ENCODE data around the gene RASD1.
"Not testable (repeated sequence)": the region's sequence is repeated elsewhere in the genome, so short reads cannot be mapped to it uniquely, and the experiment has no call there.

The RASD1 gene

GRCh38 chr17:17469358-17469757 lies 26.8 kb downstream of the RASD1 start:
- DNase-seq (ENCODE audit: low read depth): no peak

DNA sequence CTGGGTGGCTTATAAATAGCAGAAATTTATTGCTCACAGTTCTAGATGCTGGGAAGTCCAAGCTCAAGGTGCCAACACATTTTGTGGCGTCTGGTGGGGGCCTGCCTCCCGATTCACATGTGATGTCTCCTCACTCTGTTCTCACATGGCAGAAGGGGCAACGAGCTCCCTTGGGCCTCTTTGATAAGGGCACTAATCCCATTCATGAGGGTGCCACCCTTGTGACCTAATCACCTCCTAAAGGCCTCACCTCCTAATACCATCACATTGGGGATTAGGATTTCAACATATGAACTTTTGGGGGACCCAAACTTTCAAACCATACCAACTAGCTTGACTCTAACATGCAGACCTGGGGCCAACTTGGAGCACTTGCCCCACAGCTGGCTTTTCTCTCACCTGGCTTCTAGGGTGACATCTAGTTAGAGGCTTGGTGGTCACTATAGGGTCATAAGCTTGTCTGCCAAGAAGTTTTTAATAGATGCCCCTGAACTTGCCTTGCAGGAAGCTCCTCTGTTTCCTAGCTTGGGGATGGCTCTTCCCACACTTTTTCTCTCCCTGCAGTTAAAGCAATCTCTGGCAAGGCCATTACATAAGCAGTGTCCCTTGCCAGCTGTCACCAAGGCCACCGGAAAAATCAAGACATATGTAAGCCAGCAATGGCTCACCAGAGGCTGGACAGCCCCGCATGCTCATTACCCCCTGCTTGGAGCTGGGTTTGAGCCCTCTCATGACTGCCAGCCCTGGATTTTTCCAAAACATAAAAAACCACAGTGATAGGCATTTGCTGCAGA lies 27.8 kb downstream of the RASD1 start:
- DNase-seq (ENCODE audit: low read depth): no peak

GRCh38 chr17:17467720-17468119 lies 28.5 kb downstream of the RASD1 start:
- no peak for DNase-seq (ENCODE audit: low read depth)

DNA sequence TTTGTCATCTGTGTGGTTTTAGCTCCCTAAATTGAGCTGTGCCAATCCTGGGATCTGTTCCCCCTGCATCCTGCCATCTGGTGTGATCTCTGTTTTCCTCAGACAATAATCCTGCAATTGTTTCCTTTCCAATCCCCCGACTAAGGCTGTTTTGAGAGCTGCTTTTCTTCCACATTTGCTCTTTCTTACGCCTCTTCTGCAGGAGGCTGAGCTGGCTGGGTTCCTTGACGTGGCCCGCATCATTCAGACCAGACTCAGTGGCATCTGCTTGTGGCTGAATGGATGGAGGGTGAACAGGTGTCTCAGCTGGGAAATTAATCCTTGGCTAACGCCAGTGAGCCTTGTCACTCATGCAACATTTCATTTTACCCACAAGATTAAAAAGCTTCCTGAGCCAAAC lies 29.2 kb downstream of the RASD1 start:
- no peak for DNase-seq (ENCODE audit: low read depth)

GRCh38 chr17:17466511-17466910 lies 29.7 kb downstream of the RASD1 start:
- DNase-seq (ENCODE audit: low read depth): no peak

DNA sequence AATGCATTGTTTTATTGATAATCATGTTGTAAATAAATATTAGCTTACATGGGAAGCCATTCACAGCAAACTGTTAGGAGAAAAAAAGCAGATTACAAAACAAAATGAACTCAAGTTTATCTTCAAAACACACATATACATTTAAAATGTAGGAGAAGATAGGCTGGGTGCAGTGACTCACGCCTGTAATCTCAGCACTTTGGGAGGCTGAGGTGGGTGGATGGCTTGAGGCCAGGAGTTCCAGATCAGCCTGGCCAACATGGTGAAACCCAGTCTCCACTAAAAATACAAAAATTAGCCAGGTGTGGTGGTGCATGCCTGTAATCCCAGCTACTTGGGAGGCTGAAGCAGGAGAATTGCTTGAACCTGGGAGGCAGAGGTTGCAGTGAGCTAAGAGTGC lies 30.3 kb downstream of the RASD1 start:
- DNase-seq (ENCODE audit: low read depth): not testable (repeated sequence)

GRCh38 chr17:17463821-17464220 lies 32.4 kb downstream of the RASD1 start:
- DNase-seq (ENCODE audit: low read depth): no peak

DNA sequence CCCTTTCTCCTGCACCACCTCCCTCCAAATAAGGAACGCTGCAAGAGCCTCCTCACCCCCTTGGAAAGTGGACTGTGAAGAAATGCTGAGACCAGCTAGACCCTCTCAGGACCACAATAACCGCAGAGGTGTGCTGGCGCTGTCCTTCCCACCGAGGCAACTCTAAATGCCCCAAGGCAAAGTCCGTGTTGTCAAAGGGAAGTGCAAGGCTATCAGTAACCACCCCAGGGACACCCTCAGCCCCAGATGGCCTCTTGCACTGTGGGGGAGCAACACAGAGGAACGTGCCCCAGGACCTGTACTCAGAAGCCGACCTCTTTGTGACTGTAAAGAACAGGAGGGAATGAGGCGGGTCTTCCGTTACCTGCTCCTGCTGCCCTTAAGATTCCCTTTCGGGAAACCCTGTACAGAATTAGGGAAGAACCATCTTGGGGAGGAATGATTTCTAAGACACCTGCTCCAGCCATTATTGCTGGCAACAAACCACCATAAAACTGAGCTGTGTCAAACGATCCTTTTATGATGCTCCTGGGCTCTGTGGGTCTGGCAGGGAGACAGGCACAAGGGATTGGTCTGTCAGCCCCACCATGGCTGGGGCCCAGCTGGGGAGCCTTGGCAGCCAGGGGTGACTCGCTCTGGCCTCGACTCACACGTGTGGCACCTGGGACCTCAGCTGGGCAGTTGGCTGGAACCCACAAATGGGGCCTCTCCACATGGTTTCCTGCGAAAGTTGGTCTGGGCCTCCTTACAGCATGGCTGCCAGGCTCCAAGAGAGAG lies 34.0 kb downstream of the RASD1 start:
- DNase-seq (ENCODE audit: low read depth): no peak

DNA sequence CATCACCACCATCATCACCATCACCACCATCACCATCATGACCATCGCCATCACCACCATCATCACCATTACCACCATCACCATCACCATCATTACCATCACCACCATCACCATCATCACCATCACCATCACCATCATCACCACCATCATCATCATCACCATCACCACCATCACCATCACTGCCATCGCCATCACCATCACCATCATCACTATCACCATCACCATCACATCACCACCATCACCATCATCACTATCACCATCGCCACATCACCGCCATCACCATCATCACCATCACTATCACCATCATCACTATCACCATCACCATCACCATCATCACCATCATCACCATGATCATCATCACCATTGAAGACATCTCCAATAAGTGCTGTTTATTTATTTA lies 36.2 kb downstream of the RASD1 start:
- DNase-seq (ENCODE audit: low read depth): no peak

DNA sequence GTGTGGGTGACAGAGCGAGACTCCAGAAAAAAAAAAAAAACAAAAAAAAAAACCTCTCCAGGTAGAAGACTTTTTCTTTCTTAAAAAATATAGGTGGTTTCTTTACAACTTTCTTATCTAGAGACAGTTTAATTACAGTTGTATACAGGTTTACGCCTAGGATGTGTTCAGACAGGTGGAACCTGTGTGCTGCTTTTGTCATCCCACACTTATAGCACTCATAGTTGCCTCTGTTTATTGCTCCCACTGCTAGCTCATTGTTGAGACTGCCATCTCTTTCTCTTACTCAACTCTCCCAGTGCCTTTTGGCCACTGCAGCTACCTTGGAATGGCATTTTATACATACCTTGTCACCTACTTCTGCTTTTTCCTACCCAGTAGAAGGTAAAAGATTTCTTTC lies 38.5 kb downstream of the RASD1 start:
- DNase-seq (ENCODE audit: low read depth): no peak

- DNase-seq (ENCODE audit: low read depth): no peak
These were observed 39.9 kb downstream of the RASD1 start for GRCh38 chr17:17456251-17456650.

DNA sequence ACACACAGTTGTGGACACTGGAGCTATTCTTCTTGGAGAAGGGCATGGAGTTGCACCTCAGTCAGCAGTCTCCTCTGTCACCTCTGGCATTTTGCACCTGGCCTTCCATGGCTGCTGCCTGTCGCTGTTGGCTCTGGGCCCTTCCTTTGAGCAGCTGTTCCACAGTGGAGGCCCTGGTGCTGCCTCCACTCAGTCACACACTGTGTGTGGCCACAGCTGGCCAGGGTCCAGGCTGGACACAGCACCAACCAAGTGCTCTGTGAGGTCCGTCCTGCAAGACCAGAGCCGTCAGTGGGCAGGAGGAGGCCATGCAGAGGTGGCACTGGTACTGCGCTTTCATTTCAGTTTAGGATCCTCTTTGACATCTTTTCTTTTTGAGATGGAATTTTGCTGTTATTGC lies 41.0 kb downstream of the RASD1 start:
- no peak for DNase-seq (ENCODE audit: low read depth)

DNA sequence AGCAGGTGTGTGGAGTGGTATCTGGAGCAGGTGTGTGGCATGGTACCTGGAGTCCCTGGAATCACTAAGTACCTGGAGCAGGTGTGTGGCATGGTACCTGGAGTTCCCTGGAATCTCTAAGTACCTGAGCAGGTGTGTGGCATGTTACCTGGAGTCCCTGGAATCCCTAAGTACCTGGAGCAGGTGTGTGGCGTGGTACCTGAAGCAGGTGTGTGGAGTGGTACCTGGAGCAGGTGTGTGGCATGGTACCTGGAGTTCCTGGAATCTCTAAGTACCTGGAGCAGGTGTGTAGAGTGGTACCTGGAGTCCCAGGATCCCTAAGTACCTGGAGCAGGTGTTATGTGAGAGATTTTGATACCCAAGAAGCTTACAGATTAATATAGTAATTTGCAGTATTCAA lies 41.5 kb downstream of the RASD1 start:
- DNase-seq (ENCODE audit: low read depth): not testable (repeated sequence)

- no peak for DNase-seq (ENCODE audit: low read depth)
These were observed 41.9 kb downstream of the RASD1 start for GRCh38 chr17:17454276-17454675.

DNA sequence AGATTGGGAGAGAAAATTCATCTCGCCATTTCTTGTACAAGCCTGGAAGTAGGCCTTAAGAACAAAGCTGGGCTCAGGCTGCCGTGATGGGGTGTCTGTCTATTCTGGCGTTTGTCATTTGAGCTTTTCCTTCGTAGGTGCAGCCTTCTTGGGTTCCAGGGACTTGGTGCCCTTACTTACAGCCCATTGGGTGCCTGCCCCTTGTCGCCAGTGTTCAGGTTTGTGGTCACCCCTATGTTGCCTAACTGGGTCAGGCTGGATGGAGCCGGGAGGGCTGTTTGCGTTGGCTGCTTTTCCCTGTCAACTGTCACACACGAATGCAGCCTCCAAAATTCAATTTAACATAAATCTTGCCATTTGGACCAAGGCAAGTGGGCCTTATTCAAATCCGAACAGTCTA lies 43.1 kb downstream of the RASD1 start:
- DNase-seq (ENCODE audit: low read depth): no peak

- no peak for DNase-seq (ENCODE audit: low read depth)
These were observed 47.5 kb downstream of the RASD1 start for GRCh38 chr17:17448723-17449122.

- no peak for DNase-seq (ENCODE audit: low read depth)
These were observed 48.1 kb downstream of the RASD1 start for GRCh38 chr17:17448076-17448475.

DNA sequence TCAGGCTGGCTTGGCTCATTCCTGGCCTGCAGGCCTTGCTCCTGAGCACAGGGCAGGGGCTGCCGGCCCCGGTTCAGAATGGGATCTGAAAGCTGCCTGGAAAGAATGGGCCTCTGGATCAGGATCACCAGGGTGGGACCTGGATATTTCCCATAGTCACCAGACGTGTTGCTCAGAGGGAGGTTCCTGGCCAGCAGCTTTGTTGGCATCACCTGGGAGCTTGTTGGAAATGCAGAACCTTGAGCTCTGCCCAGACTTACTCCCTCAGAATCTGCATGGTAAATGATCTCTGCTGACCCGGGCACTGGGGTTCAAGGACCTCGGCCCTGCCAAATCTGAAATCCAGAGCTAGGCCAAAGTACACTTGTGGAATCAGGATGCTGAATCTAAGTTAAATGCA lies 48.9 kb downstream of the RASD1 start:
- no peak for DNase-seq (ENCODE audit: low read depth)

- no peak for DNase-seq (ENCODE audit: low read depth)
These were observed 49.5 kb downstream of the RASD1 start for GRCh38 chr17:17446666-17447155.

DNA sequence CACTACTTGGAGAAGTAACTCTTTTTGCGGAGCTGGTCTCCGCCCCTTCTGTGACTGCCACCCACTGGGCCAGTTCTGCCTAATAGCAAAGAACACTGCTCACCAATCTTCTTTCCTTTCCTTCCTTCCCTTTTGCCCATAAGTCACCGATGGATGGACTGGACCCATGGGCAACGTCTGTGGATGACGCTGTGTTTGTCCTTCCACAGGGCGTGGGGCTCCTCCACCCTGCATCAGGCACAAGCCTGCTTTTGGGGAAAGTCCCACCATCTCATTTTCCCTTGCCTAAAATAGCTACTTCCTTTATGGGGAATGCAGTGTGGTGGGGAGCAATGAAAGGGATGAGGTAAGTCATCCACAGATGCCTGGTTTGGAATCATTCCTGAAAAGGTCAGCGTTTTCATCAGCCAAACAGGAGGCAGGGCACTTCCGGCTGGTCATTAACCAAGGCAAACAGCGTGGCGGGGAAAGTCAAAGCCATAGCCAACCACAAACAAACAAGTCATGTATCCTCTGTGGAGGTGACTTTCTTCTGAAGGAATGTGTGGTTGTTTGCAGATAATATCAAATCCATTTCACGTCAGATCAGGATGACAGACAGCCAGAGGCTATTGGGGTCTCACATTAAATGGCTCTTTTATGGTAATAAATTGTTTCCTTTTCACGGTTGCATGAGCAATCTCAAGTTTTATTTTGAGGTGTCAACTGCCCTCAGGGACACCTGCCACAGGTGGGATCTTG lies 50.1 kb downstream of the RASD1 start:
- no peak for DNase-seq (ENCODE audit: low read depth)

GRCh38 chr17:17445296-17445924 lies 50.8 kb downstream of the RASD1 start:
- DNase-seq (ENCODE audit: low read depth): no peak
